Stimulated activated CD4-positive, alpha-beta T cell treated with anti-CD3 and anti-CD28 coated beads, Interleukin-1b, Interleukin-23, amount 100 ng/mL, for 1 hour (primary cell): ENCODE data around the gene LSP1.
"Not testable (repeated sequence)": the region's sequence is repeated elsewhere in the genome, so short reads cannot be mapped to it uniquely, and the experiment has no call there.

ENCODE experiments used
- DNase-seq, 2 donors: peaks; one replicate each; pipeline ENCODE4 v3.0.0-alpha.2; 2020; ENCODE audit warnings: low read depth in 2 of 2

The LSP1 gene

DNA sequence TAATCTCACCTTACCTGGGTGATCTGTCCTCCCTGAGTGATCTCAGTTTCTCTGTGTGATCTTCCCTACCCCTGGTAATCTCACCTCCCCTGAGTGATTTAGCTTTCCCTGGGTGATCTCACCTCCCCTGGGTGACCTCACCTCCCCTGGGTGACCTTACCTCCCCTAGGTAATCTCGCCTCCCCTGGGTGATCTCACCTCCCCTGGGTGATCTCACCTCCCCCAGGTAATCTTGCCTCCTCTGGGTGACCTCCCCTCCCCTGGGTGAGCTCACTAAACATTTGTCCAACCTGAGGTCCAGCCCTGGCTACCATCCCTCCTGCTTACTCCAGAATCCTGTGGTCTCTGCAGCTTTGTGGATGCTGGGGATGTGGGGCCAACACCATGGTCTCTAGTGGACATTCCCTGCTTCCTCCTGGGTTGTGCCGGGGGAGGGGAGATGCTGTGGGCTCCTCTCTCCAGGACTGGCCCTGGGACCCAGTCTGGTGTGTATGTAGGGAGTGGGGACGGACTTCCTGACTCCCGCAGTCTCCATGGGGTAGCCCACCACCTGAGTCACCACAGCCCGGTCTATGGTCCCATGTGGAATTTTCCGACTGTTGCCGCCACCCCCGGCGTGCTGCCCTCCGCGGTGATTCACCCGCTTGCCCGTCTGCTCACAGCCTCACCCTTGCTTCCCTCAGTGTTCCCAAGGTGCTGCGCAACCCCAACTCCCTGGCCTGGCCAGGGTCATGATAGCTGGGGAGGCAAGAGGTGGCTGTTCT lies 9.9 kb downstream of the LSP1 start:
- DNase-seq = no peak

DNA sequence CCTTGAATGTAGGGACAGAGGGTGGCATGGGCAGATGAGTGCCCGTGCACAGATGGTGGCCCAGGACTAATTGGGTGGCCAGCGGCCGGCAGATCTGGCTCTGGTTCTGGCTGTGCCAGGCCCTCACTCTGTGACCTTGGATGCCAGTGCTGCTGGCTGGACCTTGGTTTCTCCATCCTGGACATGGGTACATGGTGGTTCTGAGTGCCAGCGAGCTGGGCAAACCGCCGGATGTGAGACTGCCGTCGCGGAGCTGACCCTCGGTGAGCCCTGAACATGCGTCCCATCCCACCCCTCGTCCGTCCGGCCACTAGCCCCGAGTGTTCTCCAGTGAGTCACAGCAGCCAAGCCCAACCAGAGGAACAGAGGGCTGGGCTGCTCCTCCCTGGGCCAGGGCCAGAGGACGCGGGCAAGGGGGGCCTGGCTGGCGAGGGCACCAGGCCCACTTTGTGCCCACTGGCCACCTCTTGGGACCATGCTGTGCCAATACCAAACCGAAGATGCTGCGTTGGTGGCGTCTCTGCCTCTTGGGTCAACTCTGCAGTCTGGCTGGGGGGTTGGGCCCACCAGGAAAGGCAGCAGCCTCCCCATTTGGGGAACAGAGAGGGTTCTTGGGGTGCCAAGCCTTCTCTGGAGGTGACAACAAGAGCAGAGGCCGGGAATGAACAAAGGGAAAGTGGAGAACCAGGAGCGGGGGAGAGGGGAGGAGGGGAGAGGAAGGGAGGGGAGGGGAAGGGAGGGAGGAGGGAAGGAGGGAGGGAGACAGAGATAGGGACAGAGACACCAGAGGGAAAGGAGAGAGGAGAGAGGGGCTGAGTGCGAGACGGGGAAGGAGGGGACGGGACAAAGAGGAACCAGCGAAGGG lies 10.7 kb downstream of the LSP1 start:
- DNase-seq = no peak

- DNase-seq = no peak
Observed at GRCh38 chr11:1864231-1864630, 11.3 kb downstream of the LSP1 start.

DNA sequence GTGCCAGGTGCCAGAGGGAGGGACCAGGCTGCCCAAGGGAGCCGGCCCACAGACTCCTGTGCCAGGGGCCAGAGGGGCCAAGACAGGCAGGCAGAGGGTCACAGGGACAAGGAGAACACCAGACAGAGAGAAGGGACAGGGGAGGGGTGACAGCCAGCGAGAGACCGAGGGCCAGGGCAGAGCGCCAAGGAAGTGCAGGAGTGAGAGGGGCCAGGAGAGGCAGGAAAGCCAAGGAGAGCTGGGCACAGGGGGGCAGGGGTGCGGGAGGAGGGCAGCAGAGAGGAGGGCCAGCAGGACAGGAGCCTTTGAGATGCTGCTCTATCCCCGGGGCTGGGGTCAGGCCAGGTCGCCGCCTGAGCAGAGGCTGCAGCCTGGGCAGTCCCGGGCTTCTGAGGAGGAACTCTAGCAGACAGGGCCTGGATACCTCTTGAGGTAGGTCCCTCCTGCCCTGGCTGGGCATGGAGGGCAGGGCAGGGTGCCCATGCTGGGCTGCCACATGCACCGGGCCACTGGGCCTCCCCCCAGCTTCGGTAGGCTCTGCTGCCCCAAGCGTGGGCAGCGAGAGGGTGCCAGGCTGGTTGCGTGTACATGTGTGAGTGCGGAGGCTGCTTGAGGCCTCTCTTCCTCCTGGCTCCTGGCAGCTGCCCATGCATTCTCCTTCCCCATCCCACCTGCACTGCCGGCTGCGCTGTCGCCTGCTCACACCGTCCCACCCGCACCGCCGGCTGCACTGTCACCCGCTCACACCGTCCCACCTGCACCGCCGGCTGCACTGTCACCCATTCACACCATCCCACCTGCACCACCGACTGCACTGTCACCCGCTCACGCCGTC lies 12.2 kb downstream of the LSP1 start:
- no peak for DNase-seq

DNA sequence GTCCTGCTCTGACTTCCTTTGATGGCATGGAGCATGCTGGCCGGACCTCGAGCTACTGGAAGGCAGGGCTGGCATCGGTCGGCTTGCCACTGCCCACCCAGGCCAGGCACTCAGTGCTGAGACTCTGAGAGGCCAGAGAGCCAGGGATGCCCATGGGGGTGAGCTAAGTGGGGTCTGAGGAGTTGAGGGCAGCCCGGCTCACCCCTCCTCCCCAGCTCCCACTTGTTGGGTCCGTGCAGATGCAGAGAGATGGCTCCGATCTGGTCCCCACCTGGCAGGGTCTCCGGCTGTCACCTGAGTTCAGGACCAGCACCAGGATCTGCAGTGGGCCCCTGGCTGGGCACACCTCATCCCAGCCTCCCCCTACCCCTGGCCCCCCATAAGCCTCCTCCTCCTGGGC lies 13.3 kb downstream of the LSP1 start:
- DNase-seq = no peak

GRCh38 chr11:1866776-1867175 lies 13.9 kb downstream of the LSP1 start:
- DNase-seq = no peak

DNA sequence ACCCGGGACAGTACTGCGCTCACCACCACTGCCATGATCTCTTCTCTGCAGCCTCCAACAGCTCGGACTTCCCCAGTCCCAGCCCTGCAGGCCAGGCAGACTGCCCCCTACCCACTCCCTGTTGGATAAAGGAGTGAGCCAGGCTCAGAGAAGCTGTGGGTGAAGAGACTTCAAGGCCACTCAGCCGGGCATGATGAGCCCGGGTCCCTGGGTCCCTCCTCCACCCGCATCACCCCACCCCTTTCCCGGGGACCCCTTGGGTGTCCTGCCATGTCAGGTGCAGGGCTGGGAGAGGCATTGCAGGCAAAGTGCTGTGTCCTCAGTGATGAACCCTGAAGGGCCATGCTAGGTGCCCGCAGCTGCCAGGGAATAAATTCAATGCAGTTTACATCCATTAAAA lies 14.5 kb downstream of the LSP1 start:
- DNase-seq = no peak

DNA sequence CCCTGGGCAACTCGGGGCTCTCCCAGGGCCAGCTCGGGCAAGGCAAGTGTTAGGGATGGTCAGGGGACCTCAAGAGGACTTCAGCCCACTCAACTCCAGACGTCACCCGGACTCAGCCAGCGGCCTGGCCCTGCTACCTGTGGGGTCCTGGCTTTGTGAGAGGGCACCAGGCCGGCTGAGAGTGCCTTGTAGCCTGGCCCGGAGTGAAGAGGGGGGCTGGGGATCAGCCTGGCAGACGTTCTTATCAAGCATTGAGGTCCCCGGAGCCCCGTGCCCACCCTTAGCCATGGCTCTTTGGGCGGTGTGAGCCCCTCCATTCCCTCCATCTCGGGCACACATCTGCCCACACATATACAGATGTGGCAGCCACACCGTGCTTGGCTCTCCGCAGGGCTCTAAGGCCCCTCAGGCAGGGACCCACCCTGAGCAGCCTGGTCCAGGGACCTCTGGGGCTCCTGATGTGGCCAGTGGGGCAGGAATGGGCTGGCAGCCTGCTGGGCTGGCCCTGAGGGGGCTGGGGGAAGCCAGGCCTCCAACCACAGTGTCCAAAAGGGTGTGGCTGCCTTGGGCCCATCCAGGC lies 15.3 kb downstream of the LSP1 start:
- no peak for DNase-seq

DNA sequence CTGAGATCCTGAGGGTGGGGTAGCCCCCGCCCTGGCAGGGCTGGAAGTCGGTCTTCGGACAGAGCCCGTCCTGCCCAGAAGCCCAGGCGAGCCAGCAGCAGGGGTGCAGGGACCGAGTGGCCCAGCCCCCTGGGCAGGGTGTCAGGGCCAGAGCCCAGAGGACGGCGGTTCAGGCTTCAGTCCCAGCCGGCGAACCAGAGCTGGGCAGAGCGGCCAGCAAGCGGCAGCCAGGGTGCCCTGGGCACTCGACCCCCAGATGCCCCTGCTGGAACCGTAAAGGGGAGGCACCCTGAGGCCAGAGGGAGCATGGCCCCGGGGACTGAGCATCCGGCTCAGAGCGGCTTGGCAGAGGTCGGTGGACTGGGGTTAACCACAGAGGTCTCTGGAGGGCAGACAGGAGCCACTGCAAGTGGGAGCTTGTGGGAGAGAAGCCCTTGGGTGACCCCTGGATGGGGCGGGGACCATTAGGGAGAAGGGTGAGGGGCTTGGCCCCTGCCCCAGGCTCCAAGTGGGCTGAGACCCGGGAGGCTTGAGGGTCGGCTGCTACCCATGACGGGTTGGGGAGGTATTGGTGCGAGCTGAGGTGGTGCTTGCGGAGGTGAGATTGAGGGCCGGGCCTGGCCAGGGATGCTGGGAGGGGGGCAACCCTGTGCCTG lies 15.9 kb downstream of the LSP1 start:
- no peak for DNase-seq

DNA sequence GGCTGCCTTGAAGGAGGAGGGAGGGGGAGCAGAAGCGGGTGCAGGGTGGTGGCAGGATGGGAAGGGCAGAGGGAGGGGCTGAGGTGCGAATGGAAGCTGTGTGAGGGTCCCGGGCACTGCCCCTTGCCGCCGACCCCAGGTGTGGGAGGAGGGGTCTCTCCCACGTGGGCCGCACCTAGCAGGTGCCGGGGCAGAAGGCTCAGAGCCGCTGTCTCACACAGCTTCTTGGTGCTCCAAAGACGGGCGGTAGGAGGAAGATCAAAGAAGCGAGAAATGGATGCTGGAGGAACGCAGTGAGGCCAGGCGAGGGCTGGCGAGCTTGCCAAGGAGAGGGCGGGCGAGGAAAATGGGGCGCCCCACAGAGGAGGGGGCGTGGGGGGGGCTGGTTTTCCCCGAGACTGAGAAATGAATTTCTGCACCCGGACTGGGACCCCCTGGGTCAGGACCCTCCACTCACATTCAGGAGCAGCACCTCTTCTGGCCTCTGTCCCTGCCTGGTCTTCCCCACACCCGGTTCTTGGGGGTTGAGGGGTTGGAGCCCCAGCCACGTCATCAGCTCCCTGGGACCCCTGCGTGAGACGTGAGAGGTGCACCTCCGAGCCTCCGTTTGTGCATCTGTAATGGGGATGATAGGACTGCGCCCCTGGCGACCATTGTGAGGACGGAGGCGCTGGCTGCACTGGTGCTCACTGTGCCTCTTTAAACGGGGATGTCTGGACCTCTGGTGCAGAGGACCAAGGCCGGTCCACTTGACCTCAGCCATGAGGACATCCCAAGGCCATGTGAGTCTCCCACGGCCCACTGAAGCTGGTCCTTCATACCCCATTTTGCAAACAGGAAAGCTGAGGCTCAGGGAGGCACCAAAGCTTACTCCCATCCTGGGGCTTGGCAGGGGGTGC lies 16.8 kb downstream of the LSP1 start:
- DNase-seq = no peak

DNA sequence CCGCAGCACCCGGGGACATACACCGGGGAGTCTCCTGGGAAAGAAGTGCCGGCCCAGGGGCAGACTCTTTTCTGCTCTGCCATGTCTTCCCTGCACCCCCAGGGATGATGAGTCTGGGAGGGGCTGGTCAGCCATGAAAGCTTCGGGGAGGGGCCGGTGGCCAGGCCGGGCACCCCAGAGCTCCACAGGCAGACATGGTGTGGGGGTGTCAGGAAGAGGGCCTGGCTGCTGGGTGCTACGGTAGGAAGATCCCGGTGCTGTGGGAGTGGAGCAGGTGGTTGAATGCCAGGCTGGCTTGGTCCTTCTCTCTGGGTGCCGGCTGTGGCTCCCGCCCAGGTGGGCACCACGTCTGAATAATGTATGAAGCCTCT lies 17.4 kb downstream of the LSP1 start:
- no peak for DNase-seq

DNA sequence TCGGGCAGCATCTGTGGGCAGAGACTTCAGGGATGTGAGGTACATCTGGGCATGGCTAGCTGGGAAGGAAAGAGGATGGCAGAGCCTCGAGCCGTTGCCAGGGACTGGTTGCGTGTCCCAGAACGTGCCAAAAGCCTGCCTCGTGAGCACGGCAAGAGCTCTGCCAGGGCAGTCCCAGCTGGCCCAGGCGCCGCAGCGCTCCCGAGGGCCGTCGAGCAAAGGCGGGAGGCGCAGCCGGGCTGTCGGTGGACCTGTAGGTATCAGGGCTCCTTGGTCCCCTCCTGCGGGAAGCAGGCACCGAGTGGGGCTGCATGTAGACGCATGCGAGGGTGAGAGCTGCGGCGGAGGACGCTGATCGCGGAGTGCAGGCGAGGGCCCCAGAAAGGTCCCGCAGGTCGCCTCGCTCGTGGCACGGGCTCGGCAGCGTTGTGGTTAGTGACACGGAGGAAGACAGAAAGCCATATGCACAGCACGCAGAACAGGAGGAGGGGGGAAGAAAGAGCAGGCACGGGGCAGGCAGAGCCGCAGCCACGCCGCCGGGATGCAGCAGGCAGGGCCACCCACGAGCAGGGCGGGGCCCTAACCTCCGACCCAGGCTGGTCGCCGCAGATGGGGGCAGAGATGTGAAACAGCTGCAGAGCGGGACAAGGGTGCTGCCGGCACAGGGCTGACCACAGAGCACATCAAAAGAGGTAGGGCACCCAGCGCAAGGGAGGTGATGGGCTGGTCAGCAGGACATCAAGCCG lies 18.0 kb downstream of the LSP1 start:
- DNase-seq = no peak

DNA sequence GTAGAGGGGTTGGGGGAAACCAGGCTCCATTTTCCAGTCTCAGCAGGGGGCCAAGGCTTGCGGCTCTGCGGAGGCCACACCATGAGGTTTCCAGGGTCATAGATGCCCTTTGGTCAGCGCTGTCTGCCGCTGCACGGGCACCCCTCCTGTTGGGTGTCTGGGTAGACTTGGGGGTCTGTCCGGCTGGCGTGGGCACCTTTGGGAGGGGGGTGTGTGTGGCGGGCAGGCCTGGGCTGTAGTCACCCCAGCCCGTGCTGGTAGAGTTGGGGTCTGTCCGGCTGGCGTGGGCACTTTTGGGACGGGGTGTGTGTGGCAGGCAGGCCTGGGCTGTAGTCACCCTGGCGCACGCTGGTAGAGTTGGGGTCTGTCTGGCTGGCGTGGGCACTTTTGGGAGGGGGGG lies 18.6 kb downstream of the LSP1 start:
- no peak for DNase-seq

- no peak for DNase-seq
Observed at GRCh38 chr11:1872267-1872985, 19.5 kb downstream of the LSP1 start.

DNA sequence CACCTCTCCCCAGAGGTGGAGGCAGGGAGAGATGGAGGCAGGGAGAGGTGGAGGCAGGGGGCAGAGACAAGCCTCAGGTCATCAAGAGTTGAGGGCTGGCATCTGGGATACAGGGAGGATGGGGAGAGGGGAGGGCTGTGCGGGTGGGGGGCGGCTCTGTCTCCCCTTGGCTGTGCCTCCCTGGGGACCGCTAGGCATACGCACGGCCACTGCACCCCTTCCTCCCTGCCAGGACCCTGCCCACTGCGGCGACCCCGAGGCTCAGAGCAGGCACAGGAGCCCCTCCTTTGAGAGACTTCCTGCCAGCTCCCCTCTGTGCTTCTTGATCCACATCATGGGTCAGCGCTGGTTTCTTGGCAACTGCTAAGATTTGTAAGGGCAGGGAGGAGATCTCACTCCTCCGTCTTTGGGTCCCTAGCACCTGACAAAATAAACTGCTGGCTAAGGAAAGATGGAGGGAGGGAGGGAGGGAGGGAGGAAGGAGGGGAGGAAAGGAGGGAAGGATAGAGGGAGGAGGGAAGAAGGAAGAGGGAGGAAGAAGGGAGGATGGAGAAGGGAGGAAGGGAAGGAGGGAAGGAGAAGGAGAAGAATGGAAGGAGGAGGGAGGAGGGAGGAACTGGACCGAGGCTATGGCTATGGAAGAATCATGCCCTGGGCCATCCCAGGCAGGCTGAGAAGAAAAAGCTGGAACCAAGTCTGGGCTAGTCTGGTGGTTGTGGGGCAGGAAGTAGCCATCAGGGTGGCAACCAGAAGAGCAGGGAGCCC lies 20.3 kb downstream of the LSP1 start:
- DNase-seq = no peak

DNA sequence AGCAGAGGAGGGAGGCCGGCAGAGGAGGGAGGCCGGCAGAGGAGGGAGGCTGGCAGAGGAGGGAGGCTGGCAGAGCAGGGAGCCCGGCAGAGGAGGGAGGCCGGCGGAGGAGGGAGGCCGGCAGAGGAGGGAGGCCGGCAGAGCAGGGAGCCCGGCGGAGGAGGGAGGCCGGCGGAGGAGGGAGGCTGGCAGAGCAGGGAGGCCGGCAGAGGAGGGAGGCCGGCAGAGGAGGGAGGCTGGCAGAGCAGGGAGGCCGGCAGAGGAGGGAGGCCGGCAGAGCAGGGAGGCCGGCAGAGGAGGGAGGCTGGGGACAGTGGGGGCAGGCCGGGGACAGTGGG lies 20.9 kb downstream of the LSP1 start:
- DNase-seq = not testable (repeated sequence)

DNA sequence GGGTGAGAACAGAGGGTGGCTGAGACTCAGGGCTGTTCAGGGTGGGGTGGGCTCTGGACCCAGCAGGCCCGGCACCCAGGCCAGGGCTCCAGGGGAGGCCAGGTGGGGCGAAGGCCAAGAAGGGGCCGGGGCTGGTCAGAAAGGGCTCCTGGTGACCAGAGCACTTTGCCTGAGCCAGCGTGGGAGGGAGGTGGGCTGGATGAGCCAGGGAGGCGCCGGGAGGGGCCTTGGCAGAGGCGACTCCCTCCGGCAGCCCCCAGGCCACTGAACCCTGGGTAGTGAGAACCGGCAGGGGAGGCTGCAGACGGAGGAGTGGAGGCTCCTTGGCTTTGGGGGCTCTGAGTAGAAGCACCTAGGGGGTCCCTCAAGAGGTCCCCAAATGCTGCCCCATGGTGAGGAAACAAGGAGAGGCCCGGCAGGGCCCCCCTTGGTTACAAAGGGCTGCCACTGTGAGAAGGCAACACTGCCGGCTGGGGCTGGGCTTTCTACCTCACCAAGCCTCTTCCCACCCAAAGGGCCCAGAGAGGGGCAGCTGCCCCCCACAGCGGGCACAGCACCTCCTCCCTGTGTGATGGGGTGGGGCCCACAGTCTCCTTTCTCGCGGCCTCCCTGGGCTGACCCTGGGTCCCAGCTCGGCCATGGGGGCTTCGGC lies 21.7 kb downstream of the LSP1 start:
- not testable (repeated sequence) for DNase-seq
